ENCODE measurements around the gene DEPP1. TPM values are rescaled to one million over a fixed set of nuclear protein-coding genes. Genes with fewer than 3 reads are reported as not detected.

Gene DEPP1
- total and polyA plus RNA-seq, 2 experiments from 2014 or later, result 0.37 to 1.3 TPM

GRCh38 chr10:44946205-44946604, 32.4 kb downstream of the DEPP1 start:
- no peak overlapping the region for H3K4me3 Mint-ChIP-seq
- no peak for DNase-seq (ENCODE audit: low spot score)
- no peaks in the 10 kb centered on the region for H3K79me2 ChIP-seq (replicated peaks; ENCODE audit: insufficient read depth)
- no peak overlapping the region for H3K27ac ChIP-seq (ENCODE audit: low read depth)
- 0 out of 2 replicates have a peak, but pooled peaks cover 4% of the 10 kb centered on the region for H3K4me1 ChIP-seq (ENCODE audit: insufficient read depth)
- no peak overlapping the region for H3K4me2 ChIP-seq
- H3K4me1 Mint-ChIP-seq, result peaks cover 13% of the 10 kb centered on the region
- H3K27me3 Mint-ChIP-seq (ENCODE audit: insufficient read depth, low read depth, poor library complexity), result peaks cover 9% of the 10 kb centered on the region
- H3K4me3 ChIP-seq, result no peak overlapping the region
- no peaks in the 10 kb centered on the region for H3K27me3 ChIP-seq (ENCODE audit: insufficient read depth)
- H3K36me3 Mint-ChIP-seq (ENCODE audit: low read depth), result peaks cover 15% of the 10 kb centered on the region
- no peaks in the 10 kb centered on the region for H3F3A ChIP-seq (replicated peaks; ENCODE audit: low read depth)
- peaks cover 7% of the 10 kb centered on the region for H3K9me2 ChIP-seq (ENCODE audit: insufficient read depth)
- H3K27ac Mint-ChIP-seq, result no peak overlapping the region
- H3K36me3 ChIP-seq (ENCODE audit: insufficient read depth), result no peaks in the 10 kb centered on the region
- TF ChIP-seq ZNF114 (CRISPR knock-in tag; IDR thresholded peaks at IDR 0.05), result no peak
- TF ChIP-seq CTCF (conservative IDR thresholded peaks at IDR 0.05; ENCODE audit: low read depth in 2 of 2), result no peak
- no peak for TF ChIP-seq CREB1 (CRISPR knock-in tag; IDR thresholded peaks at IDR 0.05; ENCODE audit: low read depth)
- no peak for TF ChIP-seq EZH2 (IDR thresholded peaks at IDR 0.05; ENCODE audit: low read depth, unreplicated experiment)
- TF ChIP-seq, protein P1, sequence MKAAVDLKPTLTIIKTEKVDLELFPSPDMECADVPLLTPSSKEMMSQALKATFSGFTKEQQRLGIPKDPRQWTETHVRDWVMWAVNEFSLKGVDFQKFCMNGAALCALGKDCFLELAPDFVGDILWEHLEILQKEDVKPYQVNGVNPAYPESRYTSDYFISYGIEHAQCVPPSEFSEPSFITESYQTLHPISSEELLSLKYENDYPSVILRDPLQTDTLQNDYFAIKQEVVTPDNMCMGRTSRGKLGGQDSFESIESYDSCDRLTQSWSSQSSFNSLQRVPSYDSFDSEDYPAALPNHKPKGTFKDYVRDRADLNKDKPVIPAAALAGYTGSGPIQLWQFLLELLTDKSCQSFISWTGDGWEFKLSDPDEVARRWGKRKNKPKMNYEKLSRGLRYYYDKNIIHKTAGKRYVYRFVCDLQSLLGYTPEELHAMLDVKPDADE (IDR thresholded peaks at IDR 0.05), result no peak
- no peak for TF ChIP-seq REST (IDR thresholded peaks at IDR 0.05; ENCODE audit: unreplicated experiment)
- TF ChIP-seq POLR2AphosphoS5 (IDR thresholded peaks at IDR 0.05; ENCODE audit: low read depth), result no peak
- no peak for TF ChIP-seq STAT1 (IDR thresholded peaks at IDR 0.05; ENCODE audit: unreplicated experiment)
- H3K9me3 Mint-ChIP-seq, result peaks cover 18% of the 10 kb centered on the region
- no peaks in the 10 kb centered on the region for H4K20me1 ChIP-seq (replicated peaks; ENCODE audit: insufficient read depth)
- H2AFZ ChIP-seq, result no peak overlapping the region
- ATAC-seq, result no peak

- Mint-ChIP-seq H3K4me1 (peaks cover 3% of the 10 kb centered on the region; the same call in 2 of the 3 replicates), H3K9me3 (peaks cover 18% of the 10 kb centered on the region), H3K27ac (no peak overlapping the region), H3K4me3 (no peak overlapping the region), H3K36me3 (ENCODE audit: low read depth) (peaks cover 14% of the 10 kb centered on the region; the same call in 2 of the 3 replicates), H3K27me3 (ENCODE audit: insufficient read depth, low read depth, poor library complexity) (peaks cover 12% of the 10 kb centered on the region)
- Histone ChIP-seq H3K4me1 (ENCODE audit: insufficient read depth) (0 out of 2 replicates have a peak, but pooled peaks cover 4% of the 10 kb centered on the region), H3K4me3 (no peak overlapping the region), H3K27ac (ENCODE audit: low read depth) (no peak overlapping the region), H4K20me1 (replicated peaks; ENCODE audit: insufficient read depth) (no peaks in the 10 kb centered on the region), H3K36me3 (ENCODE audit: insufficient read depth) (no peaks in the 10 kb centered on the region), H2AFZ (no peak overlapping the region), H3F3A (replicated peaks; ENCODE audit: low read depth) (no peaks in the 10 kb centered on the region), H3K79me2 (replicated peaks; ENCODE audit: insufficient read depth) (no peaks in the 10 kb centered on the region), H3K4me2 (no peak overlapping the region), H3K9me2 (ENCODE audit: insufficient read depth) (peaks cover 7% of the 10 kb centered on the region), H3K27me3 (ENCODE audit: insufficient read depth) (no peaks in the 10 kb centered on the region)
- ATAC-seq (no peak), DNase-seq (ENCODE audit: low spot score) (no peak)
- TF ChIP-seq CREB1 (CRISPR knock-in tag; IDR thresholded peaks at IDR 0.05; ENCODE audit: low read depth), result no peak
- TF ChIP-seq, protein P2, sequence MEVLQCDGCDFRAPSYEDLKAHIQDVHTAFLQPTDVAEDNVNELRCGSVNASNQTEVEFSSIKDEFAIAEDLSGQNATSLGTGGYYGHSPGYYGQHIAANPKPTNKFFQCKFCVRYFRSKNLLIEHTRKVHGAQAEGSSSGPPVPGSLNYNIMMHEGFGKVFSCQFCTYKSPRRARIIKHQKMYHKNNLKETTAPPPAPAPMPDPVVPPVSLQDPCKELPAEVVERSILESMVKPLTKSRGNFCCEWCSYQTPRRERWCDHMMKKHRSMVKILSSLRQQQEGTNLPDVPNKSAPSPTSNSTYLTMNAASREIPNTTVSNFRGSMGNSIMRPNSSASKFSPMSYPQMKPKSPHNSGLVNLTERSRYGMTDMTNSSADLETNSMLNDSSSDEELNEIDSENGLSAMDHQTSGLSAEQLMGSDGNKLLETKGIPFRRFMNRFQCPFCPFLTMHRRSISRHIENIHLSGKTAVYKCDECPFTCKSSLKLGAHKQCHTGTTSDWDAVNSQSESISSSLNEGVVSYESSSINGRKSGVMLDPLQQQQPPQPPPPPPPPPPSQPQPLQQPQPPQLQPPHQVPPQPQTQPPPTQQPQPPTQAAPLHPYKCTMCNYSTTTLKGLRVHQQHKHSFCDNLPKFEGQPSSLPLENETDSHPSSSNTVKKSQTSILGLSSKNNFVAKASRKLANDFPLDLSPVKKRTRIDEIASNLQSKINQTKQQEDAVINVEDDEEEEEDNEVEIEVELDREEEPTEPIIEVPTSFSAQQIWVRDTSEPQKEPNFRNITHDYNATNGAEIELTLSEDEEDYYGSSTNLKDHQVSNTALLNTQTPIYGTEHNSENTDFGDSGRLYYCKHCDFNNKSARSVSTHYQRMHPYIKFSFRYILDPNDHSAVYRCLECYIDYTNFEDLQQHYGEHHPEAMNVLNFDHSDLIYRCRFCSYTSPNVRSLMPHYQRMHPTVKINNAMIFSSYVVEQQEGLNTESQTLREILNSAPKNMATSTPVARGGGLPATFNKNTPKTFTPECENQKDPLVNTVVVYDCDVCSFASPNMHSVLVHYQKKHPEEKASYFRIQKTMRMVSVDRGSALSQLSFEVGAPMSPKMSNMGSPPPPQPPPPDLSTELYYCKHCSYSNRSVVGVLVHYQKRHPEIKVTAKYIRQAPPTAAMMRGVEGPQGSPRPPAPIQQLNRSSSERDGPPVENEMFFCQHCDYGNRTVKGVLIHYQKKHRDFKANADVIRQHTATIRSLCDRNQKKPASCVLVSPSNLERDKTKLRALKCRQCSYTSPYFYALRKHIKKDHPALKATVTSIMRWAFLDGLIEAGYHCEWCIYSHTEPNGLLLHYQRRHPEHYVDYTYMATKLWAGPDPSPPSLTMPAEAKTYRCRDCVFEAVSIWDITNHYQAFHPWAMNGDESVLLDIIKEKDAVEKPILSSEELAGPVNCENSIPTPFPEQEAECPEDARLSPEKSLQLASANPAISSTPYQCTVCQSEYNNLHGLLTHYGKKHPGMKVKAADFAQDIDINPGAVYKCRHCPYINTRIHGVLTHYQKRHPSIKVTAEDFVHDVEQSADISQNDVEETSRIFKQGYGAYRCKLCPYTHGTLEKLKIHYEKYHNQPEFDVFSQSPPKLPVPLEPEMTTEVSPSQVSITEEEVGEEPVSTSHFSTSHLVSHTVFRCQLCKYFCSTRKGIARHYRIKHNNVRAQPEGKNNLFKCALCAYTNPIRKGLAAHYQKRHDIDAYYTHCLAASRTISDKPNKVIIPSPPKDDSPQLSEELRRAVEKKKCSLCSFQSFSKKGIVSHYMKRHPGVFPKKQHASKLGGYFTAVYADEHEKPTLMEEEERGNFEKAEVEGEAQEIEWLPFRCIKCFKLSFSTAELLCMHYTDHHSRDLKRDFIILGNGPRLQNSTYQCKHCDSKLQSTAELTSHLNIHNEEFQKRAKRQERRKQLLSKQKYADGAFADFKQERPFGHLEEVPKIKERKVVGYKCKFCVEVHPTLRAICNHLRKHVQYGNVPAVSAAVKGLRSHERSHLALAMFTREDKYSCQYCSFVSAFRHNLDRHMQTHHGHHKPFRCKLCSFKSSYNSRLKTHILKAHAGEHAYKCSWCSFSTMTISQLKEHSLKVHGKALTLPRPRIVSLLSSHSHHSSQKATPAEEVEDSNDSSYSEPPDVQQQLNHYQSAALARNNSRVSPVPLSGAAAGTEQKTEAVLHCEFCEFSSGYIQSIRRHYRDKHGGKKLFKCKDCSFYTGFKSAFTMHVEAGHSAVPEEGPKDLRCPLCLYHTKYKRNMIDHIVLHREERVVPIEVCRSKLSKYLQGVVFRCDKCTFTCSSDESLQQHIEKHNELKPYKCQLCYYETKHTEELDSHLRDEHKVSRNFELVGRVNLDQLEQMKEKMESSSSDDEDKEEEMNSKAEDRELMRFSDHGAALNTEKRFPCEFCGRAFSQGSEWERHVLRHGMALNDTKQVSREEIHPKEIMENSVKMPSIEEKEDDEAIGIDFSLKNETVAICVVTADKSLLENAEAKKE (CRISPR knock-in tag; IDR thresholded peaks at IDR 0.05), result no peak
Measured at GRCh38 chr10:44944354-44944753, 34.3 kb downstream of the DEPP1 start.
